SK-MEL-5 (cell line): ENCODE measurements around the gene MYL3. TPM values are rescaled to one million over a fixed set of nuclear protein-coding genes. Genes with fewer than 3 reads are reported as not detected.

Experiments
- DNase-seq: peaks from one replicate; pipeline ENCODE4 v3.0.0-alpha.2; 2016; ENCODE audit warnings: low read depth, low spot score
- in situ Hi-C: cut with HindIII; loops from 2 replicates; pipeline ENCODE4 v1.10.0; 2016; ENCODE audit warnings: low sequenced_read_pairs, high pct_unique_total_duplicates, low pct_unique_long_range_greater_than_20kb
- total RNA-seq: library from RNA; depleted of rRNA; stranded (reverse); fragments of >200 nt; shearing (Covaris generic); gene quantifications from 2 replicates; pipeline ENCODE4 v1.2.3, GENCODE V29; 2014

Gene MYL3
- total RNA-seq, 1 experiment from 2014 or later, result not detected

GRCh38 chr3:46901591-46902187, 38.4 kb upstream of the MYL3 start:
- no peak for DNase-seq
- in situ Hi-C loops, result no loop called here

DNA sequence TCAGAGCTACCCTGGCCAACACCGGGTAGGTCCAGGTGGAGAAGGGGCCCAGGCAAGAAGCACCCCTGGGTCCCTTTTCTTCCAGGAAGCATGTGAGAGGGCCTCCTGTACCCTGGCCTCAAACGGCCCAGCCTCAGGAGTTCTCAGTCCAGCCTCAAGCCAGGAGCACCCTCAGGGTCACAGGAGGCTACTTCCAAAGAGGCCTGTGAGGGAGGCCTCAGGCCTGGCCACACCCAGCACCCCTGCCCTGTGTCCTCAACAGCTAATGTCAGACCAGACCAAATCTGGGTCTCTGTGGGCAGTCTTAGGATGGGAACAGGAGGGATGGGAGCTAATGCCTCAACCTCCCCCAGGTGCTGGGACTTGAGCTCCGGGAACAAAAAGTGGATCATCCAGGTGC, 37.8 kb upstream of the MYL3 start:
- in situ Hi-C loops, result no loop called here
- no peak for DNase-seq

DNA sequence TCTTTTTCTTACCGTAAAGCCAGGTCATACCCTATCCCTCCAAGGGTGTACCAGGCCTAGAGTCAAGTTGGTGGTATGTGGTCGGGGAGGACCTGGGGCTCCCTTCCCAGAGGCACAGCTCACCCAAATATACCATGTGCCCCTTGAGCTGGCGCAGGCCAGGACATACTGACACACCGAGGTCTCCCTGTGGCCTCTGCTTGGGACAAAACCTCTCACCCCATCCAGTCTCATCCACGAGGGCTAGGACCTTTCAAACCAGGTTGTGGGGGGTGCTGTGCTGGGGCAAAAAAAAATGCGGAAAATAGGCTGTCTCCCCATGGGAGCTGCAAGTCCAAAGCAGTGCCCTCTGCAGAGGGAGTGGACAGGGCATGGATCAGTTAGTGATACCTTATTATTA, 37.1 kb upstream of the MYL3 start:
- in situ Hi-C loops, result no loop called here
- no peak for DNase-seq

GRCh38 chr3:46900007-46900292, 36.7 kb upstream of the MYL3 start:
- DNase-seq, result no peak
- in situ Hi-C loops, result no loop called here

DNA sequence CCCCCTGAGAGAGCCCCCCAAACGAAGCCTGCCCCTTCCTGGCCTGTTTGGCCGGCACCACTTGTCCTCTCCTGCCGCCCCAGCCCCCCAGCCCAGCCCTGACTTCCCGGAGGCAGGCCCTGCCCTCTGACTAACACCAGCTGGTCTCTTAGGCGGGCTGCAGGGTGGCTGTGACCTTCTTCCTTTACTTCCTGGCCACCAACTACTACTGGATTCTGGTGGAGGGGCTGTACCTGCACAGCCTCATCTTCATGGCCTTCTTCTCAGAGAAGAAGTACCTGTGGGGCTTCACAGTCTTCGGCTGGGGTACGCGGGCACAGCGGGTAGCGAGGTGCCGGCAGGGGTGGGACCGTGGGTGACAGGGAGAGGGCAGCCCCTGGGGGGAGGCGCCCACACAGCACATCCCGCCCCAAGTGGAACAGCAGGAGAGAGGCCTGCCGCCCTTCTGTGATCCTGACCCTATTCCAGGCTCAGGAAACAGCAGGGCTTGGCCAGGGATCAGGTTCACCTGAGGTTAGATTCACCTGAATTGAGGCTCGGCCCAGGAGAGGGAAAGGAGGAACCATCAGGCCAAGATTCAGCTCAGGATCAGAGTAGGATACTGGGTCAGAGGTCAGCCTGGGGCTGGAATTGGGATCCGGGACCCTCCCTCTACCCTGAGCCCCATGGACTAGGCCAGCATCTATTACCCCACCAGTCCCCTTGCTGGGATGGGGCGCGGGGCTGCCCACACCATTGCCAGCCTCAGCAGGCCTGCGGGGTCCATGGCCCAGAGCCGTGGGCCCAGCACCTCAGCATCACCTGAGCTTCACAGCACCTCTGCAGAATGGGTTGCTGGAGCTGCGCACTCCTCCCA, 36.1 kb upstream of the MYL3 start:
- in situ Hi-C loops, result no loop called here
- no peak for DNase-seq

DNA sequence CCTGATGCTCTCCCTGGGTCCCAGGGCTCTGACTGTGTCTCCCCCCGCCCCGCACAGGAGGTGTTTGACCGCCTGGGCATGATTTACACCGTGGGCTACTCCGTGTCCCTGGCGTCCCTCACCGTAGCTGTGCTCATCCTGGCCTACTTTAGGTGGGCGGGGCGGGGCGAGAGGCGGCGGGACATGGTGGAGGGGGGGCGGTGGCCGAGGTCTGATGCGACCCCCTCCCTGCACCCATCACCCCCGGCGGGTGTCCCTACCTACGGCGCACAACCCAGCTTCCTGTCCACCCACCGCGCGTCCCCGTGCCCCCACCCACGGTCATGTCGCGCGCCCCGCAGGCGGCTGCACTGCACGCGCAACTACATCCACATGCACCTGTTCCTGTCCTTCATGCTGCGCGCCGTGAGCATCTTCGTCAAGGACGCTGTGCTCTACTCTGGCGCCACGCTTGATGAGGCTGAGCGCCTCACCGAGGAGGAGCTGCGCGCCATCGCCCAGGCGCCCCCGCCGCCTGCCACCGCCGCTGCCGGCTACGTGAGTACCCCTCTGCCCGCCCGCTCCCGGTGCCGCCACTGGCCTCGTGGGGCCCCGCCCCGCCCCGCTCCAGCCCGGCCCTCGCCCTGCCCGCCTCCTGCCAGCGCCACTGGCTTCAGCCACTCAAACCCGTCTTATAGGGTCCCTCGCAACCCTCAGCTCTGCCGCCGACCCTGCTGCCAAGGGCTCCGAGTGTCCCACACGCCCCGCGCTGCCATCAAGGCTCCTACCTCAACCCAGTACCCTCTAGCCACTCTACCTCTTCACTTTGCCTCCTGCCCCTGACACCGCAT, 35.3 kb upstream of the MYL3 start:
- DNase-seq, result no peak
- in situ Hi-C loops, result no loop called here

GRCh38 chr3:46897829-46898320, 34.6 kb upstream of the MYL3 start:
- in situ Hi-C loops, result no loop called here
- no peak for DNase-seq

DNA sequence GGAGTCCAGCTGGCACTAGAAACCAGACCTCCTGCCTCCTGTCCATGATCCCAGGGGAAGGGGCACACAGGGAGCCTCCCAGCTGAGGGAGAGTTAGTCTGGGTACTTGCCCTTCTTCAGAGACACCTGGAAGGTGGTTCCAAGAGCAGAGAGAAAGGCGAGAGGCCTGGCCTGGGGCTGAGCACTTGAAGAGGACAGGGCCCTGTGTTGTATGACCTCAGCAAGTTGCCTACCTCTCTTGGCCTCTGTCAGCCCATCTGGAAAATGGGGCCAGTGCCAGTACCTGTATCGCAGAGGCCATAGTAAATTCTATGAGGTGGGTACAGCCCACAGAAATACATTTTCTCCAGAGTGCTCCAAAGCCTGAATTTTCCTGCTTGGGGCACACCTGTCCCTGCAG, 33.8 kb upstream of the MYL3 start:
- in situ Hi-C loops, result no loop called here
- DNase-seq, result no peak

DNA sequence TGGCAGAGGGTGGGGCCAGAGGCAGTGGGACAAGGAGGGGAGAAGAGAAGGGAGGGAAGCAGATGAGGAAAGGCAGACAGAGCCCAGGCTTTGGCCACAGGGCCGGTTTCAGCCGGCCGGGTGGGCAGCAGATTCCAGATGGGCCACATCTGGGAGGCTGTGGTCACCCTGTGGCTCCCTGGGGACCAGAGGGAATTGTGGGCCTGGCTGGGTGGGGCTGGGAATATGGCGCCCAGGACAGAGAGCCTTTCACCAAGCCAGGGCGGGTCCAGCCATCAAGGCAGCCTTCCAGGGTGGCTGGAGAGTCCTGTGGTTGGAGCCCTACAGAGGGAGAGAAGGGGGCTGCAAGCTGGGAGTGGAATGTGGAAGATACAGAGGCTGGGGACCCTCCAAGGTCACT, 33.1 kb upstream of the MYL3 start:
- DNase-seq, result no peak

DNA sequence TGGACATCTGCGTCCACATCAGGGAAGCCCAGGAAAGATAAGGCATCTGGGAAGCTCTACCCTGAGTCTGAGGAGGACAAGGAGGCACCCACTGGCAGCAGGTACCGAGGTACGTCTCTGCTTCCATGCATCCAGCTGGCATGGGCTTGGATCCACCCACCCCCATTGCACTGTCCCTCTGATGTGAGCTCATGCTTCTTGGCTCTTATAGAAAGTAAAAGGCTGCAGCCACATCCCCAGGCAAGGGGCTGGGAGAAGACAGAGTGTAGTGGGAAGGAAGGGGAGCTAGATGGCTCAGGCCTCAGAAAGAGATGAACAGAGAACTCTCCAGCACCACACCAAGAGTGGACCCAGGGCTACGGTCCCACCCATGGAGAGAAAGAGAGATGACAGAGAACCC, 32.5 kb upstream of the MYL3 start:
- in situ Hi-C loops, result no loop called here
- no peak for DNase-seq

More for the DNA sequence above, 33.1 kb upstream of the MYL3 start:
- in situ Hi-C loops, result no loop called here

DNA sequence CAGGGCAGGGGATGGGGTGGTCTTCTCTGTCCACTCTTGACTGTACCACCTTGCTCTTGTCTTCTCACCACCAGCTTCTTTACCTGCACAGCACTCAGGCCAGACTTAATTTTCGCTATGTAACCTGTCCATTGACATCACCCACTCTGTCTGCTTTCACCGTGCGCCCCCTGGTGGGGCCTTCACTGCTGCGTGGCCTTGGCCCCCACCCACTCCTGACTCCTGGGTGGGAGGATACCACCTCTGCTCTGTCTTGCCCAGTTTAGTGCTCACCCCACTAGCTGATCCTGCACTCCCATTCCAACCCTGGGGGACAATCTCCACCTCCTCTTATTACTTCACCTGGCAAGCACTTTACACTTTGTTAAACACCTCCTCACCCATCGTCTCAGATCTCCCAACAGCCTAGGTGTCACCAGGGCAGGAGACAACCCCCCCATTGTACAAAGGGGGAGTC, 32.0 kb upstream of the MYL3 start:
- in situ Hi-C loops, result no loop called here
- peak; percentile 73 for DNase-seq

GRCh38 chr3:46894256-46894655, 31.0 kb upstream of the MYL3 start:
- in situ Hi-C loops, result no loop called here
- no peak for DNase-seq

DNA sequence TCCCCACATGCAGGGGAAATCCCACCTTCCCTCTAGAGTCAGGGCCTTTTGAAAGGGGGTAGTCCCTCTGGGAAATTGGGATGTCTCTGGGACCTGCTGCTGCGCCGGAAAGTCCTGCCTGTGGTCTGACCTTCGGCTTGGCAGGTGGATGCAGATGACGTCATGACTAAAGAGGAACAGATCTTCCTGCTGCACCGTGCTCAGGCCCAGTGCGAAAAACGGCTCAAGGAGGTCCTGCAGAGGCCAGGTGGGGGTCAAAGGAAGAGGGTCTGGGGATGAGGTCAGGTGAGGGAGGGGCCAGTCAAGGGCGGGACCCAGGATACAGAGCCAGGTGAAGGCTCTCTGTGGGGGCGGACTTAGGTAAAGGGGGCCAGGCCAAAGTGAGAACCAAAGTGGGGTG, 30.5 kb upstream of the MYL3 start:
- no peak for DNase-seq

DNA sequence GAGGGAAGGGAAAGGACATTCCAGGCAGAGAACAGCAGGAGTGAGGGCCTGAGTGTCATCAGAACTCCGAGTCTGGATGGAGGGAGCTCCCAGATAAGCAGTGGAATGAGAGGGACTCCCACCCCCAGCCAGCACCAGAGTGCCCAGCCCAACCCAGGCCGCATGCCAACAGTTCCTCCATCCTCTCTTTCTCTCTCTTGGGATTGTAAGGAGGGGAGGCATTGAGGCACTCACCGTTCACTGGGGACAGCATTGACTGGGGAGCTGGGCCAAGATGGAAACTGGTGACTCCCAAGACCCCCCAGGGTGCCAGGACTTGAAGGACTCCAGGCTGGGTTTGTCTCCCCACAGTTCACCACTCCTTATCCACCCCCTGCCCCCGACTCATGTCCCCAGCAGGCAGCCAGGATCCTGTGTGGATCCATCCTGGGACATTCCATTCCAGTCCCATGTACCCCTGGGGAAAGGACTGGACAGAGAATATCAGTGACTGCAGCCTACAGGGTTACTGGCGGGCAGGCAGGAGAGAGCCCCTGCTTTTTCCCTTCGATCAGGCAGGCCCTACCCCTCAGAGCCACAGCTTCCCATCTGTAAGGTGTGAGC, 30.0 kb upstream of the MYL3 start:
- DNase-seq, result no peak
- in situ Hi-C loops, result no loop called here

More for the DNA sequence above, 30.5 kb upstream of the MYL3 start:
- in situ Hi-C loops, result no loop called here

- DNase-seq, result peak; percentile 79
- in situ Hi-C loops, result no loop called here
Measured at GRCh38 chr3:46892285-46893145, 29.3 kb upstream of the MYL3 start.

DNA sequence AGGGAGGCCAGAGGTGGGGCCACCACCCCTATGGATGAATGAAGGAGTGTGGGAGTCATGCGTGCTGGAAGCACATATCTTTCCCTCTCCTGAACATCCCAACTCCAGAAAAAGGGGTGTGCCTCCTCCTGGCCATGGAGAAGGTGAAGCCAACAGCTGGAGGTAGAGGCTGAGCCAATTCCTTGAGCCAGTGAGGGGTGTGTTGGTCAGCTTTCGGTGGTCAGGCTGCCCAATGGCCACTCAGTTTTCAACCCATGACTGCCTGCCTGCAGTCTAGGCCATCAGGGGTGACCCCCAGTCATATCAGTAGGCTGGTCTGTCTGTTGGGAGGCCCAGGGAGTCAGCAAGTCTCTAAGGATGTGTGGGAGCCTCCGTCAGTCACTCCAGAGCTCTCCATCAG, 27.9 kb upstream of the MYL3 start:
- in situ Hi-C loops, result no loop called here

GRCh38 chr3:46890132-46890531, 26.9 kb upstream of the MYL3 start:
- in situ Hi-C loops, result no loop called here
- no peak for DNase-seq

More for the DNA sequence above, 27.9 kb upstream of the MYL3 start:
- no peak for DNase-seq
